Liver (tissue), 9 donors: ENCODE data around the gene LNX1. TPM values are rescaled to one million over a fixed set of nuclear protein-coding genes. Genes with fewer than 3 reads are reported as not detected.

Experiments used
- DNase-seq: peaks from one replicate; pipeline ENCODE4 v3.0.0-alpha.2; 2017; ENCODE audit warnings: low spot score
- H3K27ac ChIP-seq, 2 donors: one replicate each; pipeline ENCODE4 v1.7.0; 2013; ENCODE audit warnings: inconsistent platforms in 2 of 2, low read length in 2 of 2, control low read depth in 1 of 2, low read depth in 1 of 2, mild to moderate bottlenecking in 1 of 2
- H3K27me3 ChIP-seq, 4 donors: one replicate each; pipeline versions ENCODE4 v1.6.1 to v1.7.0; 2013; ENCODE audit warnings: low read length in 3 of 4, inconsistent platforms in 1 of 4, mild to moderate bottlenecking in 1 of 4, moderate library complexity in 1 of 4; ENCODE audit not compliant: control insufficient read depth in 4 of 4, insufficient read depth in 4 of 4
- H3K36me3 ChIP-seq, 4 donors: one replicate each; pipeline versions ENCODE4 v1.6.1 to v1.7.0; 2013; ENCODE audit warnings: low read length in 3 of 4, mild to moderate bottlenecking in 3 of 4, low read depth in 1 of 4, moderate library complexity in 1 of 4; ENCODE audit not compliant: control insufficient read depth in 4 of 4, insufficient read depth in 3 of 4
- H3K4me1 ChIP-seq, 4 donors: one replicate each; pipeline versions ENCODE4 v1.6.1 to v1.7.0; 2013; ENCODE audit warnings: low read length in 3 of 4, mild to moderate bottlenecking in 3 of 4, moderate library complexity in 1 of 4; ENCODE audit not compliant: control insufficient read depth in 4 of 4, insufficient read depth in 4 of 4
- H3K4me3 ChIP-seq, 3 donors: one replicate each; pipeline versions ENCODE4 v1.6.1 to v1.7.0; 2013; ENCODE audit warnings: low read length in 3 of 3, control low read depth in 1 of 3, low read depth in 1 of 3, mild to moderate bottlenecking in 1 of 3
- H3K9ac ChIP-seq, 2 donors: one replicate each; pipeline ENCODE4 v1.7.0; 2013; ENCODE audit warnings: low read length in 2 of 2, mild to moderate bottlenecking in 2 of 2, moderate library complexity in 2 of 2, control low read depth in 1 of 2, low read depth in 1 of 2
- H3K9me3 ChIP-seq, 4 donors: one replicate each; pipeline versions ENCODE4 v1.6.1 to v1.7.0; 2013; ENCODE audit warnings: low read length in 3 of 4; ENCODE audit not compliant: control insufficient read depth in 4 of 4
- GABPA ChIP-seq, 2 donors: IDR thresholded peaks in 1 of 2; conservative IDR thresholded peaks in 1 of 2; 2 replicates each; pipeline ENCODE4 v1.6.1; 2016; ENCODE audit warnings: antibody characterized with exemption in 2 of 2, mild to moderate bottlenecking in 1 of 2, moderate library complexity in 1 of 2
- JUND ChIP-seq, 2 donors: IDR thresholded peaks; 2 replicates each; pipeline ENCODE4 v1.6.1; 2016; ENCODE audit warnings: antibody characterized with exemption in 2 of 2
- RAD21 ChIP-seq, 2 donors: IDR thresholded peaks; 2 replicates each; pipeline ENCODE4 v1.6.1; 2016; ENCODE audit warnings: antibody characterized with exemption in 2 of 2, mild to moderate bottlenecking in 2 of 2
- REST ChIP-seq: IDR thresholded peaks from 2 replicates; pipeline ENCODE4 v1.6.1; 2016; ENCODE audit warnings: antibody characterized with exemption, mild to moderate bottlenecking
- RXRA ChIP-seq, 2 donors: IDR thresholded peaks; 2 replicates each; pipeline ENCODE4 v1.6.1; 2017 to 2018; ENCODE audit warnings: antibody characterized with exemption in 2 of 2, mild to moderate bottlenecking in 1 of 2
- TAF1 ChIP-seq: conservative IDR thresholded peaks from 2 replicates; pipeline ENCODE4 v1.6.1; 2016; ENCODE audit warnings: antibody characterized with exemption, mild to moderate bottlenecking
- YY1 ChIP-seq: IDR thresholded peaks from 2 replicates; pipeline ENCODE4 v1.6.1; 2016; ENCODE audit warnings: antibody characterized with exemption, mild to moderate bottlenecking
- polyA plus RNA-seq, 2 donors: library from polyadenylated mRNA; stranded (reverse) in 1 of 2; unstranded in 1 of 2; fragments of 200-250 nt in 1 of 2; fragments of >200 nt in 1 of 2; fragmentation: Nextera tagmentation in 1 of 2; extraction: Ambion mirVana in 1 of 2; gene quantifications; one replicate each; pipeline versions ENCODE4 v1.2.1 to v1.2.3, GENCODE V29; 2013 to 2015
- total RNA-seq, 2 donors: library from RNA; depleted of rRNA; stranded (reverse); fragments of >200 nt; gene quantifications; one replicate each; pipeline ENCODE4 v1.2.3, GENCODE V29; 2014
- TF ChIP-seq, protein P1 (sequence below): fragments of 150-350 bp; IDR thresholded peaks from 2 replicates; pipeline ENCODE4 v1.5.1; 2017; ENCODE audit warnings: improper control_type of control experiment, low read depth, low read length; ENCODE audit not compliant: missing input control
- TF ChIP-seq, protein P2 (sequence below): IDR thresholded peaks from 2 replicates; pipeline ENCODE4 v1.6.1; 2016; ENCODE audit warnings: antibody characterized with exemption
- TF ChIP-seq, protein P3 (sequence below): IDR thresholded peaks from 2 replicates; pipeline ENCODE4 v1.6.1; 2016; ENCODE audit warnings: antibody characterized with exemption
- donor health status: healthy.
- donor health status: healthy.
- donor health status: healthy.
- donor health status: healthy.
- donor health status: healthy.

Gene LNX1
- total and polyA plus RNA-seq, 4 donors, result 1.5 to 3.4 (median 2.3) TPM

GRCh38 chr4:53489279-53489889 lies 101.9 kb downstream of the LNX1 start:
- H3K4me1 ChIP-seq, result peaks cover 0 to 3% (median 0%) of the 10 kb centered on the region in 4 donors
- H3K9ac ChIP-seq, result no peak overlapping the region
- H3K4me3 ChIP-seq, result no peak overlapping the region
- H3K36me3 ChIP-seq, result peaks cover 0 to 2% (median 0%) of the 10 kb centered on the region in 4 donors
- TF ChIP-seq, protein P1, sequence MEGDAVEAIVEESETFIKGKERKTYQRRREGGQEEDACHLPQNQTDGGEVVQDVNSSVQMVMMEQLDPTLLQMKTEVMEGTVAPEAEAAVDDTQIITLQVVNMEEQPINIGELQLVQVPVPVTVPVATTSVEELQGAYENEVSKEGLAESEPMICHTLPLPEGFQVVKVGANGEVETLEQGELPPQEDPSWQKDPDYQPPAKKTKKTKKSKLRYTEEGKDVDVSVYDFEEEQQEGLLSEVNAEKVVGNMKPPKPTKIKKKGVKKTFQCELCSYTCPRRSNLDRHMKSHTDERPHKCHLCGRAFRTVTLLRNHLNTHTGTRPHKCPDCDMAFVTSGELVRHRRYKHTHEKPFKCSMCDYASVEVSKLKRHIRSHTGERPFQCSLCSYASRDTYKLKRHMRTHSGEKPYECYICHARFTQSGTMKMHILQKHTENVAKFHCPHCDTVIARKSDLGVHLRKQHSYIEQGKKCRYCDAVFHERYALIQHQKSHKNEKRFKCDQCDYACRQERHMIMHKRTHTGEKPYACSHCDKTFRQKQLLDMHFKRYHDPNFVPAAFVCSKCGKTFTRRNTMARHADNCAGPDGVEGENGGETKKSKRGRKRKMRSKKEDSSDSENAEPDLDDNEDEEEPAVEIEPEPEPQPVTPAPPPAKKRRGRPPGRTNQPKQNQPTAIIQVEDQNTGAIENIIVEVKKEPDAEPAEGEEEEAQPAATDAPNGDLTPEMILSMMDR, result no peak
- TF ChIP-seq, protein P2, sequence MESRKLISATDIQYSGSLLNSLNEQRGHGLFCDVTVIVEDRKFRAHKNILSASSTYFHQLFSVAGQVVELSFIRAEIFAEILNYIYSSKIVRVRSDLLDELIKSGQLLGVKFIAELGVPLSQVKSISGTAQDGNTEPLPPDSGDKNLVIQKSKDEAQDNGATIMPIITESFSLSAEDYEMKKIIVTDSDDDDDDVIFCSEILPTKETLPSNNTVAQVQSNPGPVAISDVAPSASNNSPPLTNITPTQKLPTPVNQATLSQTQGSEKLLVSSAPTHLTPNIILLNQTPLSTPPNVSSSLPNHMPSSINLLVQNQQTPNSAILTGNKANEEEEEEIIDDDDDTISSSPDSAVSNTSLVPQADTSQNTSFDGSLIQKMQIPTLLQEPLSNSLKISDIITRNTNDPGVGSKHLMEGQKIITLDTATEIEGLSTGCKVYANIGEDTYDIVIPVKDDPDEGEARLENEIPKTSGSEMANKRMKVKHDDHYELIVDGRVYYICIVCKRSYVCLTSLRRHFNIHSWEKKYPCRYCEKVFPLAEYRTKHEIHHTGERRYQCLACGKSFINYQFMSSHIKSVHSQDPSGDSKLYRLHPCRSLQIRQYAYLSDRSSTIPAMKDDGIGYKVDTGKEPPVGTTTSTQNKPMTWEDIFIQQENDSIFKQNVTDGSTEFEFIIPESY, result no peak
- TF ChIP-seq REST (no peak), GABPA (IDR thresholded peaks at IDR 0.05 in 1 of 2, conservative IDR thresholded peaks at IDR 0.05 in 1 of 2) (no peak), TAF1 (no peak), RAD21 (IDR thresholded peaks at IDR 0.05) (no peak), JUND (IDR thresholded peaks at IDR 0.05) (no peak), YY1 (no peak)
- TF ChIP-seq, protein P3, sequence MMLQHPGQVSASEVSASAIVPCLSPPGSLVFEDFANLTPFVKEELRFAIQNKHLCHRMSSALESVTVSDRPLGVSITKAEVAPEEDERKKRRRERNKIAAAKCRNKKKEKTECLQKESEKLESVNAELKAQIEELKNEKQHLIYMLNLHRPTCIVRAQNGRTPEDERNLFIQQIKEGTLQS, result no peak
- no peak for DNase-seq
- no peak overlapping the region for H3K27ac ChIP-seq
- no peaks in the 10 kb centered on the region for H3K9me3 ChIP-seq
- H3K27me3 ChIP-seq, result no peaks in the 10 kb centered on the region

- Histone ChIP-seq H3K9me3 (no peaks in the 10 kb centered on the region), H3K4me3 (no peak overlapping the region), H3K4me1 (peaks cover 0 to 3% (median 0%) of the 10 kb centered on the region in 4 donors), H3K27me3 (no peaks in the 10 kb centered on the region), H3K27ac (no peak overlapping the region), H3K9ac (no peak overlapping the region), H3K36me3 (no peaks in the 10 kb centered on the region)
- TF ChIP-seq RXRA (IDR thresholded peaks at IDR 0.05), result no peak
- no peak for DNase-seq
These were observed 103.5 kb downstream of the LNX1 start for GRCh38 chr4:53487766-53488165.
